Naive thymus-derived CD4-positive, alpha-beta T cell (primary cell): Measurements from ENCODE around the gene CETP. TPM values are rescaled to one million over a fixed set of nuclear protein-coding genes. Genes with fewer than 3 reads are reported as not detected.

Experiments used
- ATAC-seq: fragments of 150-1000 bp; cut with Tn5 transposase; 2 replicates; pipeline ENCODE4 v1.10.0; 2021; ENCODE audit warnings: mild to moderate bottlenecking, moderate library complexity
- CTCF ChIA-PET: fragments of 350-600 bp; sonication (Branson Sonifier 250); formaldehyde crosslinking; loops from one replicate; lab custom pipeline; 2021; ENCODE audit warnings: antibody characterized with exemption; lab: Charles Lee
- POLR2A ChIA-PET: fragments of 350-600 bp; sonication (Branson Sonifier 250); formaldehyde crosslinking; loops from one replicate; lab custom pipeline; 2021; ENCODE audit warnings: antibody characterized with exemption, inconsistent platforms; lab: Charles Lee
- DNase-seq, 9 donors: peaks; one replicate each; pipeline versions ENCODE4 v3.0.0 to v3.0.0-alpha.2; 2020 to 2022; ENCODE audit warnings: mixed read lengths in 1 of 9
- H3K27ac ChIP-seq: one replicate; pipeline ENCODE4 v1.7.0; 2013; ENCODE audit warnings: mild to moderate bottlenecking, low read depth, low read length, moderate library complexity
- H3K27me3 ChIP-seq, 2 donors: one replicate each; pipeline ENCODE4 v1.7.0; 2013; ENCODE audit warnings: low read length in 2 of 2, mild to moderate bottlenecking in 2 of 2, moderate library complexity in 2 of 2; ENCODE audit not compliant: control insufficient read depth in 2 of 2, insufficient read depth in 2 of 2
- H3K36me3 ChIP-seq, 3 experiments: 1 replicate in 2 of 3; 2 replicates in 1 of 3; pipeline ENCODE4 v1.7.0; 2013; ENCODE audit warnings: low read length in 3 of 3, mild to moderate bottlenecking in 3 of 3, moderate library complexity in 1 of 3; ENCODE audit not compliant: insufficient read depth in 3 of 3, control insufficient read depth in 2 of 3
- H3K4me1 ChIP-seq, 2 donors: one replicate each; pipeline ENCODE4 v1.7.0; 2013; ENCODE audit warnings: low read length in 2 of 2, mild to moderate bottlenecking in 2 of 2, moderate library complexity in 1 of 2; ENCODE audit not compliant: control insufficient read depth in 2 of 2, insufficient read depth in 2 of 2
- H3K4me3 ChIP-seq: 2 replicates; pipeline ENCODE4 v1.7.0; 2013; ENCODE audit warnings: mild to moderate bottlenecking, low read length
- H3K9me3 ChIP-seq, 3 experiments: 1 replicate in 2 of 3; 2 replicates in 1 of 3; pipeline ENCODE4 v1.7.0; 2013; ENCODE audit warnings: low read length in 3 of 3; ENCODE audit not compliant: control insufficient read depth in 2 of 3
- H3K27ac Mint-ChIP-seq, 9 donors: one replicate each; pipeline ENCODE4 v1.8.0; 2020 to 2022; ENCODE audit warnings: mixed read lengths in 9 of 9, mild to moderate bottlenecking in 8 of 9, moderate library complexity in 5 of 9, inconsistent platforms in 2 of 9
- H3K27me3 Mint-ChIP-seq, 5 donors: one replicate each; pipeline ENCODE4 v1.8.0; 2021 to 2022; ENCODE audit warnings: mixed read lengths in 5 of 5, mild to moderate bottlenecking in 1 of 5
- H3K36me3 Mint-ChIP-seq, 5 donors: one replicate each; pipeline ENCODE4 v1.8.0; 2020 to 2022; ENCODE audit warnings: mixed read lengths in 5 of 5, mild to moderate bottlenecking in 3 of 5, inconsistent platforms in 1 of 5
- H3K4me1 Mint-ChIP-seq, 7 donors: one replicate each; pipeline ENCODE4 v1.8.0; 2020 to 2022; ENCODE audit warnings: mixed read lengths in 7 of 7, mild to moderate bottlenecking in 3 of 7, inconsistent platforms in 1 of 7
- H3K4me3 Mint-ChIP-seq, 10 donors: one replicate each; pipeline ENCODE4 v1.8.0; 2020 to 2022; ENCODE audit warnings: mild to moderate bottlenecking in 10 of 10, mixed read lengths in 10 of 10, moderate library complexity in 6 of 10, inconsistent platforms in 2 of 10
- H3K9me3 Mint-ChIP-seq, 11 donors: one replicate each; pipeline ENCODE4 v1.8.0; 2020 to 2022; ENCODE audit warnings: mixed read lengths in 11 of 11, mild to moderate bottlenecking in 4 of 11, inconsistent platforms in 1 of 11, moderate library complexity in 1 of 11
- intact Hi-C, 2 donors: fragments of 100-400 bp; cut with micrococcal nuclease; formaldehyde crosslinking; loops; one replicate each; pipeline ENCODE4 v1.15.1; 2023
- polyA plus RNA-seq, 2 donors: library from polyadenylated mRNA; unstranded; fragments of 300-500 nt; fragmentation: Illumina TruSeq; gene quantifications; one replicate each; pipeline ENCODE4 v1.2.3, GENCODE V29; 2021
- total RNA-seq, 6 experiments: library from RNA in 5 of 6; stranded (reverse) in 5 of 6; gene quantifications; 1 replicate in 5 of 6; 2 replicates in 1 of 6; pipeline ENCODE4 v1.2.3 and lab custom pipeline; 2021 to 2026

Gene CETP
- total and polyA plus RNA-seq, 7 experiments from 2014 or later = 0.17 to 0.25 TPM; not detected in 5

DNA sequence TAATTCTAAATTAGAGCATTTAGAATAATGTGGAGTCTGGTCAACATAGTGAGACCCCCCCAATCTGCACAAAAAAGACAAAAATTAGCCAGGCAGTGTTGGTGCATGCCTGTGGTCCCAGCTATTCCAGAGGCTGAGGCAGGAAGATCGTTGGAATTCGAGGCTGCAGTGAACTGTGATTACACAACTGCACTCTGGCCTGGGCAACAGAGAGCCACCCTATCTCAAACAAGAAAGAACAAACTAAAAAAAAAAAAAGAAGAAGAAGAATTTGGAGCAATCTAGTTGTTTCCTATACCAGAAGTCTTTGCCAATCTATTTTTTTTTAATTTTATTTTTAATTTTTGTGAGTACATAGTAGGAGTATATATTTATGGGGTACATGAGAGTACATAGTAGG is 6.0 kb downstream of the CETP start:
- ChIA-PET CTCF (interaction anchor here (0.7 to 1.6 kb wide), 3 partner anchors 32 to 199 kb away, joined by 5 to 7 read pairs (median 5); no protein-coding TSS in a partner anchor), POLR2A (interaction anchor here (1.0 to 4.4 kb wide), 2 partner anchors 20 to 74 kb away, joined by 4 to 27 read pairs; partner anchors contain the start of gene NLRC5)
- ATAC-seq (no peak), DNase-seq (no peak)
- Mint-ChIP-seq H3K4me3 (no peak overlapping the region), H3K36me3 (no peaks in the 10 kb centered on the region), H3K9me3 (peaks cover 0 to 2% (median 0%) of the 10 kb centered on the region in 11 donors), H3K27me3 (no peaks in the 10 kb centered on the region), H3K27ac (no peak overlapping the region), H3K4me1 (peaks cover 23 to 34% (median 27%) of the 10 kb centered on the region in 7 donors)
- Histone ChIP-seq H3K4me1 (peaks cover 8 to 19% of the 10 kb centered on the region in 2 donors), H3K4me3 (no peak overlapping the region), H3K27me3 (no peaks in the 10 kb centered on the region), H3K36me3 (no peaks in the 10 kb centered on the region), H3K27ac (no peak overlapping the region), H3K9me3 (no peaks in the 10 kb centered on the region)
- intact Hi-C loops = no loop called here

DNA sequence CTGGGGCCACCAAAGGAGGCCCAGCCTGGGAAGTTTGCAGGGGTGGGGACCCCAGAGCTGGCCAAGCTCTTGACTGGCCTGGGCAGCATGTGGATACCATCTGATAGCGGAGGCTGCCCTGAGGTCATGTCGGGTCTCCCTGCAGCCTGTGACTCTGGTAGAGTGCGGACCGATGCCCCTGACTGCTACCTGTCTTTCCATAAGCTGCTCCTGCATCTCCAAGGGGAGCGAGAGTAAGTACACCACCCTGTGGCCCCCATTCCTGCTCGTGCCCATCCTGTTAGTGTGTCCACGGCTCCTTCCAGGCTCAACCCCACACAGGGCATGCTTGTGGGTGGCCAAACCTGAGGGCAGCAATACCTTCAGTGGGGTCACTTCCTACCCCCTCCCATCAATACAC is 8.0 kb downstream of the CETP start:
- peaks cover 17 to 48% (median 37%) of the 10 kb centered on the region in 7 donors for H3K4me1 Mint-ChIP-seq
- no peaks in the 10 kb centered on the region for H3K27me3 ChIP-seq
- no peak overlapping the region for H3K27ac Mint-ChIP-seq
- H3K27ac ChIP-seq = no peak overlapping the region
- no peaks in the 10 kb centered on the region for H3K9me3 ChIP-seq
- POLR2A ChIA-PET = interaction anchor here (0.6 to 4.3 kb wide), 6 partner anchors 14 to 72 kb away, joined by 3 to 26 read pairs (median 4); partner anchors contain the start of gene NLRC5
- H3K9me3 Mint-ChIP-seq = peaks cover 0 to 1% (median 0%) of the 10 kb centered on the region in 11 donors
- no peak overlapping the region for H3K4me3 Mint-ChIP-seq
- H3K4me1 ChIP-seq = peaks cover 13 to 19% of the 10 kb centered on the region in 2 donors
- H3K27me3 Mint-ChIP-seq = no peaks in the 10 kb centered on the region
- H3K36me3 ChIP-seq = no peaks in the 10 kb centered on the region
- no peak for DNase-seq
- no peak overlapping the region for H3K4me3 ChIP-seq
- no peak for ATAC-seq
- intact Hi-C loops = no loop called here
- CTCF ChIA-PET = interaction anchor here (1.0 to 1.5 kb wide), 2 partner anchors 14 to 123 kb away, joined by 3 read pairs; partner anchors contain the start of gene CPNE2
- H3K36me3 Mint-ChIP-seq = no peaks in the 10 kb centered on the region

DNA sequence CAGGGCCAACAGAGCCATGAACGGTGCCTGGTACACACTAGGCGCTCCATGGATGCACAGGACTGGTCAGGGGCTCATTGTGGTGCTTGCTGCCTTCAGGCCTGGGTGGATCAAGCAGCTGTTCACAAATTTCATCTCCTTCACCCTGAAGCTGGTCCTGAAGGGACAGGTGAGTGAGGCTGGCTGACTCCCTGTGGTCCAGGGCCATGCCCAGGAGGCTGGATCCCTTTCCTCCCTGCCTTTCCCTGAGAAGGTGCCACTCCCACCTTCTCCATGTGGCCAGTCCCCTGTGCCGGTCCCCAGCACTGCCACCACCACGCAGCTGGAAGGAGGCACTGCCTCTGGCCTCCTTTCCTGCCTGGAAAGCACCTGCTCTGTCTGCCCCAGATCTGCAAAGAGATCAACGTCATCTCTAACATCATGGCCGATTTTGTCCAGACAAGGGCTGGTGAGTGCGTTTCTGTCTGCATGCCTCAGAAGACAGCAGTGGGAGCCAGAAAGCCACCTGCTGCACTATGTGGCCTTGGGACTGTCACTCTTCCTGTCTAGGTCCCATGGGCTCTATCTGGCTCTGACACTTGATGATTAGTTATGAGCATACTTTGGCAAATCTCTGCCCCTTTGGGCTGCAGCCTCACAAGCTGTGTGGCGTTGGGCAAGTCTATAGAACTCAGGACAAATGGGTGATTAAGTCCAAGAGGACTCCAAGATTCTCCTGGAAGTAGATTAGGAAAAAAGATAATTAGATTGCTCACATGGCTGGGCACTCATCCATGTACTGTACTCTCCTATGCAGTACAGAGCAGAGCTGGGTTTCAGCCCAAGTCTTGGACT is 9.4 kb downstream of the CETP start:
- CTCF ChIA-PET = interaction anchor here (0.8 to 1.5 kb wide), 2 partner anchors 13 to 121 kb away, joined by 3 read pairs; partner anchors contain the start of gene CPNE2
- Histone ChIP-seq H3K9me3 (no peaks in the 10 kb centered on the region), H3K27me3 (no peaks in the 10 kb centered on the region), H3K36me3 (no peaks in the 10 kb centered on the region), H3K4me1 (peaks cover 9 to 17% of the 10 kb centered on the region in 2 donors), H3K4me3 (no peak overlapping the region), H3K27ac (no peak overlapping the region)
- ATAC-seq = peak; percentile 59
- POLR2A ChIA-PET = interaction anchor here (0.8 to 4.3 kb wide), 7 partner anchors 13 to 70 kb away, joined by 3 to 26 read pairs (median 4); partner anchors contain the start of gene NLRC5
- Mint-ChIP-seq H3K9me3 (peaks cover 0 to 1% (median 0%) of the 10 kb centered on the region in 11 donors), H3K4me3 (no peak overlapping the region), H3K36me3 (no peaks in the 10 kb centered on the region), H3K27ac (peak overlapping the region in 2 of 9 donors; percentile 32 to 55), H3K4me1 (peaks cover 15 to 48% (median 37%) of the 10 kb centered on the region in 7 donors), H3K27me3 (no peaks in the 10 kb centered on the region)
- no peak for DNase-seq
- intact Hi-C loops = no loop called here

DNA sequence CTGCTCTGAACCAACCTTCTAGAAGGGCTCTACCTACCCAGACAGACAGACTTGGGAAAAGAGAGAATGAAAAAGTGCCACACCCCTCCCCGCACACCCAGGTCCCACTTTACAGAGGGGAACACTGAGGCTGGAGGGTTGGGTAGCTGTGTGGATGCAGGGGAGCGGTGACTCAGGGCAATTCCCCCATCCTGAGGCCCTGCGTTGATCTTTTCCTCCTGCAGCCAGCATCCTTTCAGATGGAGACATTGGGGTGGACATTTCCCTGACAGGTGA is 10.0 kb downstream of the CETP start:
- ATAC-seq (no peak), DNase-seq (no peak)
- H3K9me3 ChIP-seq = no peaks in the 10 kb centered on the region
- no peaks in the 10 kb centered on the region for H3K36me3 Mint-ChIP-seq
- H3K27ac Mint-ChIP-seq = no peak overlapping the region
- no peak overlapping the region for H3K4me3 ChIP-seq
- CTCF ChIA-PET = interaction anchor here (0.5 to 0.8 kb wide), 3 partner anchors 12 to 214 kb away, joined by 3 read pairs; partner anchors contain the start of genes PSME3IP1 and RSPRY1
- no peaks in the 10 kb centered on the region for H3K36me3 ChIP-seq
- POLR2A ChIA-PET = interaction anchor here (0.6 to 4.3 kb wide), 5 partner anchors 17 to 431 kb away, joined by 3 to 26 read pairs (median 3); partner anchors contain the start of genes NLRC5, PSME3IP1 and RSPRY1
- intact Hi-C loops = no loop called here
- no peaks in the 10 kb centered on the region for H3K27me3 Mint-ChIP-seq
- H3K27me3 ChIP-seq = no peaks in the 10 kb centered on the region
- peaks cover 0 to 1% (median 0%) of the 10 kb centered on the region in 11 donors for H3K9me3 Mint-ChIP-seq
- H3K4me3 Mint-ChIP-seq = no peak overlapping the region
- H3K4me1 Mint-ChIP-seq = peaks cover 17 to 49% (median 40%) of the 10 kb centered on the region in 7 donors
- H3K27ac ChIP-seq = no peak overlapping the region
- H3K4me1 ChIP-seq = peaks cover 9 to 16% of the 10 kb centered on the region in 2 donors

DNA sequence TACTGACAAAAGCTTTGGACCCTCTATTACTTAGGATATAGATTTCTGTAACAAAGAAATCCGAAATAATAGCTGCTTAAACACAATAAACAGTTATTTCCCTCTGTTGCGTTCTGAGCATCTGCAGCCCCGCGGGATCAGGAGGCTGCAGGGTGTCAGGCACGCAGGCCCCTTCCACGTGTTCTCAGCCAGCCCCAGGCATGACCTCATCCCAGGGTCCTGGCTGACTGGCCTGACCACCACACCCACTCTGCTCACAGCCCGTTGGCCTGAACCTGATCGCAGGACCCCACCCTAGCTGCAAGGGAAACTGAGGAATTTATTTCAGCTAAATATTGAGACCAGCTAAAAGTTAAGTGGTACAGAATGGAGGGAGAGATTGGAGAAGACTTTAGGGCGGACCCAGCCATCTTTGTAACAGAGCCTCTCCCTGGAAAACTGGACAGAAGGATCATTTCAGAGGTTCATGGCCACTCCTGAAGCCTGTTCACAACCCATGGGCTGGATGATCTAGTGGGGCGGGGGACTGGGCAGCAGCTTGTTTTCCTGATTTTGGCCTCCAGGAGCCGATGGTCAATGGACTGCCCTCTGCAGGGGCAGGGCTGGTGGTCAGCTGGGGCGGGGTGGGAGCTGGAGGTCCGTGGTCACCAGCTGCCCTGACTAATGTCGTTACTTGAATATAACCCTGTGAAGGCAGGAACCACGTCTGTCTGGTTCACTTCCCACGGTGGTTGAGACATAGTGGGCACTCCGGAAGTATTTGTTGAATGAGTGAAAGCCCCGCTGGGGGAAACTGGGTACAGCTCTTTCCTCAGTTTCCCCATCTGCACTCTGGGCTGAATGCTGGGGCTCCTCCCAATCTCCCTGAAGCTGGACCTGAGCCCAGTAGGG is 10.9 kb downstream of the CETP start:
- H3K27ac ChIP-seq = no peak overlapping the region
- peaks cover 0 to 1% (median 0%) of the 10 kb centered on the region in 11 donors for H3K9me3 Mint-ChIP-seq
- H3K36me3 Mint-ChIP-seq = peaks cover 0 to 4% (median 0%) of the 10 kb centered on the region in 5 donors
- no peak overlapping the region for H3K27ac Mint-ChIP-seq
- H3K4me1 ChIP-seq = peaks cover 9 to 16% of the 10 kb centered on the region in 2 donors
- H3K4me3 Mint-ChIP-seq = peak overlapping the region in 1 of 10 donors; percentile 18
- H3K4me3 ChIP-seq = no peak overlapping the region
- no peaks in the 10 kb centered on the region for H3K9me3 ChIP-seq
- DNase-seq = no peak
- no peaks in the 10 kb centered on the region for H3K36me3 ChIP-seq
- no peaks in the 10 kb centered on the region for H3K27me3 ChIP-seq
- no peak for ATAC-seq
- ChIA-PET CTCF (interaction anchor here (0.5 to 1.6 kb wide), 5 partner anchors 9 to 213 kb away, joined by 3 to 6 read pairs (median 3); partner anchors contain the start of genes PSME3IP1 and RSPRY1), POLR2A (interaction anchor here (0.6 to 4.3 kb wide), 7 partner anchors 10 to 432 kb away, joined by 3 to 26 read pairs (median 3); partner anchors contain the start of genes NLRC5, PSME3IP1 and RSPRY1)
- H3K27me3 Mint-ChIP-seq = no peaks in the 10 kb centered on the region
- peaks cover 19 to 48% (median 43%) of the 10 kb centered on the region in 7 donors for H3K4me1 Mint-ChIP-seq
- intact Hi-C loops = no loop called here

DNA sequence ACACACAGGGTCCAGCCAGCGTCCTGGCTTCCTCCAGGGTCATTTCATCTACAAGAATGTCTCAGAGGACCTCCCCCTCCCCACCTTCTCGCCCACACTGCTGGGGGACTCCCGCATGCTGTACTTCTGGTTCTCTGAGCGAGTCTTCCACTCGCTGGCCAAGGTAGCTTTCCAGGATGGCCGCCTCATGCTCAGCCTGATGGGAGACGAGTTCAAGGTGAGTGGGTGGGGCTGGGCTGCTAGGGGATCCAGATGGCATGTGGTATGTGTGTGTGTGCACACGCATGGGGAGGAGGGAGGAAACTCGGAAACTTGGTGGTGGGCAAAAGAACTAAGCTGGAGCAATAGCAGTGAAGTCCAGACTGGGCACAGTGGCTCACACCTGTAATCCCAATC is 11.5 kb downstream of the CETP start:
- Mint-ChIP-seq H3K27ac (peak overlapping the region in 2 of 9 donors; percentile 58 to 84), H3K36me3 (peaks cover 0 to 4% (median 0%) of the 10 kb centered on the region in 5 donors), H3K4me1 (peaks cover 19 to 48% (median 44%) of the 10 kb centered on the region in 7 donors), H3K27me3 (no peaks in the 10 kb centered on the region), H3K4me3 (peak overlapping the region in 1 of 10 donors; percentile 23), H3K9me3 (peaks cover 0 to 1% (median 0%) of the 10 kb centered on the region in 11 donors)
- Histone ChIP-seq H3K9me3 (no peaks in the 10 kb centered on the region), H3K4me3 (no peak overlapping the region), H3K36me3 (no peaks in the 10 kb centered on the region), H3K27me3 (no peaks in the 10 kb centered on the region), H3K4me1 (peaks cover 9 to 16% of the 10 kb centered on the region in 2 donors), H3K27ac (no peak overlapping the region)
- ATAC-seq (no peak), DNase-seq (no peak)
- ChIA-PET POLR2A (interaction anchor here (0.7 to 4.3 kb wide), 3 partner anchors 9 to 103 kb away, joined by 3 to 26 read pairs (median 3); partner anchors contain the start of gene NLRC5), CTCF (interaction anchor here (1.2 to 1.6 kb wide), 2 partner anchors 10 to 11 kb away, joined by 5 to 6 read pairs; no protein-coding TSS in a partner anchor)
- intact Hi-C loops = no loop called here
